Measurements from ENCODE around the gene FOXO1.
A peak's percentile ranks its signal among the peaks of the same experiment; 100 is the strongest.
"Not testable (repeated sequence)": the region's sequence is repeated elsewhere in the genome, so short reads cannot be mapped to it uniquely, and the experiment has no call there.

FOXO1 gene

DNA sequence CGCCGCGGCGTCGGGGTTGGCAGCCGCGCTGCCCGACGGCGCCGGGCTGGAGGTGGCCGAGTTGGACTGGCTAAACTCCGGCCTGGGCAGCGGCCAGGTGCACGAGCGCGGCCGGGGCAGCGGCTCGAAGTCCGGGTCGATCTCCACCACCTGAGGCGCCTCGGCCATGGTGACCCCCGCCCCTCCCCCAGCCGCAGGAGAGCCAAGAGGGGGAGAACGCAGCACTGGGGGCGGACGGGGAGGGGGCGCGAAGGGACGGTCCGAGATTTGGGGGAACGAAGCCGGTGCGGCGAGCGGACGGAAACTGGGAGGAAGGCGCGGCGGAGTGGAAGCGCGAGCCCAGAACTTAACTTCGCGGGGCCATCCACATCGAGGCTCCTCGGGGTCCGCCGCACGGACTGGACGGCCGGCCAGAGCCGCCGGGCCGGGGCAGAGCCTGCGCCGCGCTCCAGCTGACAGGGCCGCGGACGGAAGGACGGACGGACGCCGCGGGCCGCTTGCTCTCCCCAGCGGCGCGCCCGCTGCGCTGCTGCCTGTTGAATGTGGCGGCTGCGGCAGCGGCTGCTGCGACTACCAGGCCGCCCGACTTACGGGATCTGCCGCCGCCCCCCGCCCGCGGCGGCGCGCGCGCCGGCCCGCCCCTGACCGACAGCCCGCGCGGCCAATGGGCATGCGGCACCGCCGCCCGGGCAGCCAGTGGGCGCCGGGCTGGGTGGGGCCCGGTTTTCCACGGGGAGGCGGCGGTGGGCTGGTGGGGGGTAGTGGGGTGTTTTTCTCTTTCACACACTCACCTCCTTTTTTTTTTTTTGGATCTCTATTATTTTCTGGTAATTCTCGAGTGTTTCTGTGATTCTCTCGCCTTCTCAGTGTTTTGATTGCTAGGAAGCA lies at the start of gene FOXO1:
TSS of gene FOXO1 (minus strand) at position 597 of the 888 bp plus-strand sequence. CDS start at position 168, 429 bp downstream.
- no peaks in the 10 kb centered on the region for H3K27me3 ChIP-seq (ENCODE audit: control insufficient read depth in 5 of 5, insufficient read depth in 4 of 5, low read length in 5 of 5)
- H3K9me3 ChIP-seq (ENCODE audit: control insufficient read depth in 5 of 5, low read length in 5 of 5): no peaks in the 10 kb centered on the region
- H3K36me3 ChIP-seq (ENCODE audit: control insufficient read depth in 5 of 5, insufficient read depth in 5 of 5, low read length in 5 of 5): no peaks in the 10 kb centered on the region

DNA sequence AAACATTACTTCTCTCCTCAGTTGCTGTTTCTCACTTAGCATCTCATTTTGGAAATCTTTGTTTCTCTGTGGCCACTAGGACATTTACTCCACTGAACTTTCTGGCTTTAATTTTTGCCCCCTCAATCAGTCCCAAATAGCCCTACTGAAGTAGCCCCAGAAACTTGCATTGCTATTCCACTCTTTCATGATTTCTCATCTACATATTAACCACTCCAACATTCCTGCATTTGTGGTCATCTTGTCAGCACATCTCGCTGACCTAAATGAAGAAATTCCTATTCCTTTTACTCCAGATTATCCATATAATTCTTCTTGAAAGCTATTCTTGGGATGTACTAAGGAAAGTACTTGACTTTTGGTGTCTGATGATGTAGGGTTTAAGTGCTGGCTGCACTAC lies 48.0 kb upstream of the FOXO1 start:
- peaks cover 13 to 20% (median 16%) of the 10 kb centered on the region in 5 donors for H3K36me3 ChIP-seq (ENCODE audit: control insufficient read depth in 5 of 5, insufficient read depth in 5 of 5, low read length in 5 of 5)
- not testable (repeated sequence) for H3K9ac ChIP-seq (ENCODE audit: low read length in 5 of 5)

More for the DNA sequence above, at the start of gene FOXO1:
- Histone ChIP-seq H3K27ac (ENCODE audit: low read depth, low read length) (peak within 1 kb of the TSS; percentile 96), H3K9ac (ENCODE audit: low read length in 5 of 5) (peak within 1 kb of the TSS; percentile 81 to 96 (median 92)), H3K4me1 (ENCODE audit: control insufficient read depth in 5 of 5, insufficient read depth in 5 of 5, low read length in 5 of 5) (peaks cover 2 to 43% (median 34%) of the 10 kb centered on the region in 5 donors), H3K4me3 (ENCODE audit: low read depth in 1 of 5, low read length in 5 of 5) (peak within 1 kb of the TSS; percentile 72 to 99 (median 92))

DNA sequence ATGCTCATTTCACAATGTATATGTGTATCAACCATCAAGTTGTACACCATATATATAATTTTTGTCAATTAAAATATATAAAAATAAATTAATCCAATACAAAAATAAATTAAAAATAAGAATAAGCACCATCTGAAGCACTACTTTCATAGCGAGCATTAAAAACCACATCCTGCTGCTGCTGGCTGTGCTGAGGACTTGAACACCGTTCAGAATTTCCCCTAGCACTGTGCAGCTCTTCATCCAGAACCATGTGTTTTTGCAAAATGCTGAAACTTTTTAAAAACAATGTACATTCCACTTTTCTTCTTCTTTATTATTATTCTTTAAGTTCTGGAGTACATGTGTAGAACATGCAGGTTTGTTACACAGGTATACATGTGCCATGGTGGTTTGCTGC lies 40.0 kb upstream of the FOXO1 start:
- no peak overlapping the region for H3K27ac ChIP-seq (ENCODE audit: low read depth, low read length)
- H3K9me3 ChIP-seq (ENCODE audit: control insufficient read depth in 5 of 5, low read length in 5 of 5): peaks cover 0 to 13% (median 4%) of the 10 kb centered on the region in 5 donors
- H3K36me3 ChIP-seq (ENCODE audit: control insufficient read depth in 5 of 5, insufficient read depth in 5 of 5, low read length in 5 of 5): no peaks in the 10 kb centered on the region
- no peak overlapping the region for H3K4me3 ChIP-seq (ENCODE audit: low read depth in 1 of 5, low read length in 5 of 5)
- no peak overlapping the region for H3K9ac ChIP-seq (ENCODE audit: low read length in 5 of 5)
- no peaks in the 10 kb centered on the region for H3K27me3 ChIP-seq (ENCODE audit: control insufficient read depth in 5 of 5, insufficient read depth in 4 of 5, low read length in 5 of 5)
- no peaks in the 10 kb centered on the region for H3K4me1 ChIP-seq (ENCODE audit: control insufficient read depth in 5 of 5, insufficient read depth in 5 of 5, low read length in 5 of 5)

More for the DNA sequence above, 48.0 kb upstream of the FOXO1 start:
- H3K4me1 ChIP-seq (ENCODE audit: control insufficient read depth in 5 of 5, insufficient read depth in 5 of 5, low read length in 5 of 5); H3K27ac ChIP-seq (ENCODE audit: low read depth, low read length); H3K4me3 ChIP-seq (ENCODE audit: low read depth in 1 of 5, low read length in 5 of 5); H3K27me3 ChIP-seq (ENCODE audit: control insufficient read depth in 5 of 5, insufficient read depth in 4 of 5, low read length in 5 of 5); H3K9me3 ChIP-seq (ENCODE audit: control insufficient read depth in 5 of 5, low read length in 5 of 5): not testable (repeated sequence)

DNA sequence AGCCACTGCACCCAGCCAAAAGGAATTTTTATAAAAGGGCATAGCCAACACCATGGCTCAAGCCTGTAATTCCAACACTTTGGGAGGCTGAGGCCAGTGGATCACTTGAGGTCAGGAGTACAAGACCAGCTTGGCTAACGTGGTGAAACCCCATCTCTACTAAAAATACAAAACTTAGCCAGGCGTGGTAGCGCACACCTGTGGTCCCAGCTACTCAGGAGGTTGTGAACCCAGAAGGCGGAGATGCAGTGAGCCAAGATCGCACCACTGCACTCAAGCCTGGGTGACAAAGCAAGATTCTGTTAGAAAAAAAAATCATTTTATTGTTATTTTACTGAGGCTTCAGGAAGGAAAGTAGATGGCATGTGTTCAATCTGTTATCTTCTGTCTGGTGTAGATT lies 31.3 kb upstream of the FOXO1 start:
- Histone ChIP-seq H3K27ac (ENCODE audit: low read depth, low read length) (no peak overlapping the region), H3K27me3 (ENCODE audit: control insufficient read depth in 5 of 5, insufficient read depth in 4 of 5, low read length in 5 of 5) (no peaks in the 10 kb centered on the region), H3K4me3 (ENCODE audit: low read depth in 1 of 5, low read length in 5 of 5) (no peak overlapping the region), H3K4me1 (ENCODE audit: control insufficient read depth in 5 of 5, insufficient read depth in 5 of 5, low read length in 5 of 5) (no peaks in the 10 kb centered on the region), H3K36me3 (ENCODE audit: control insufficient read depth in 5 of 5, insufficient read depth in 5 of 5, low read length in 5 of 5) (no peaks in the 10 kb centered on the region), H3K9ac (ENCODE audit: low read length in 5 of 5) (no peak overlapping the region), H3K9me3 (ENCODE audit: control insufficient read depth in 5 of 5, low read length in 5 of 5) (no peaks in the 10 kb centered on the region)

DNA sequence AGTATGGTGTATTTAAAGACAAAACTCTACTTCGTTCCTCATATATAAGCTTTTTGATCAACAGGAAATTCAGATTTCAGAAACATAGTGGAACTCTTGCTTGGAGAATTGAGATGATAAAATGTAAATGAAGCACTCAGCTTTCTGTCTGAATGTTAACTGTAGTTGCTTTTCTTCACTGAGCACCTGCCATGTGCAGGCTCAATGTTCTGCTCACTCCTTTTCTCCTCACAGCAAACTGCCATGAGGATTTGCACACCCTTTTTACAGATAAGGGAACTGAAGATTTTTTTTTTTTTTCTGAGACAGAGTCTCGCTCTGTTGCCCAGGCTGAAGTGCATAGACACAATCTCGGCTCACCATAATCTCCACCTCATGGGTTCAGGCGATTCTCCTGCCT lies 28.0 kb upstream of the FOXO1 start:
- Histone ChIP-seq H3K27ac (ENCODE audit: low read depth, low read length) (no peak overlapping the region), H3K9ac (ENCODE audit: low read length in 5 of 5) (no peak overlapping the region), H3K4me1 (ENCODE audit: control insufficient read depth in 5 of 5, insufficient read depth in 5 of 5, low read length in 5 of 5) (no peaks in the 10 kb centered on the region), H3K4me3 (ENCODE audit: low read depth in 1 of 5, low read length in 5 of 5) (no peak overlapping the region), H3K9me3 (ENCODE audit: control insufficient read depth in 5 of 5, low read length in 5 of 5) (no peaks in the 10 kb centered on the region), H3K36me3 (ENCODE audit: control insufficient read depth in 5 of 5, insufficient read depth in 5 of 5, low read length in 5 of 5) (no peaks in the 10 kb centered on the region), H3K27me3 (ENCODE audit: control insufficient read depth in 5 of 5, insufficient read depth in 4 of 5, low read length in 5 of 5) (no peaks in the 10 kb centered on the region)

DNA sequence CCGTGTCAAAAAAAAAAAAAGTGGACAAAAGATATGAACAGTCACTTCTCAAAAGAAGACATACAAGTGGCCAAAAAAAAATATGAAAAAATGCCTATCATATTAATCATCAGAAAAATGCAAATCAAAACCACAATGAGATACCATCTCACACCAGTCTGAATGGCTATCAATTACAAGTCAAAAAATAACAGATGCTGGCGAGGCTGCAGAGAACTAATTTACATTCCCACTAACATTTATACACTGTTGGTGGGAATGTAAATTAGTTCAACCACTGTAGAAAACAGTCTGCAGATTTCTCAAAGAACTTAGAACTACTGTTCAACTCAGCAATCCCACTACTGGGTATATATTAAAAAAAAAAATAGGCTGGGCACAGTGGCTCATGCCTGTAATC lies 26.5 kb upstream of the FOXO1 start:
- Histone ChIP-seq H3K4me3 (ENCODE audit: low read depth in 1 of 5, low read length in 5 of 5) (no peak overlapping the region), H3K4me1 (ENCODE audit: control insufficient read depth in 5 of 5, insufficient read depth in 5 of 5, low read length in 5 of 5) (no peaks in the 10 kb centered on the region), H3K9ac (ENCODE audit: low read length in 5 of 5) (no peak overlapping the region), H3K27me3 (ENCODE audit: control insufficient read depth in 5 of 5, insufficient read depth in 4 of 5, low read length in 5 of 5) (no peaks in the 10 kb centered on the region), H3K9me3 (ENCODE audit: control insufficient read depth in 5 of 5, low read length in 5 of 5) (no peaks in the 10 kb centered on the region), H3K27ac (ENCODE audit: low read depth, low read length) (no peak overlapping the region), H3K36me3 (ENCODE audit: control insufficient read depth in 5 of 5, insufficient read depth in 5 of 5, low read length in 5 of 5) (no peaks in the 10 kb centered on the region)

DNA sequence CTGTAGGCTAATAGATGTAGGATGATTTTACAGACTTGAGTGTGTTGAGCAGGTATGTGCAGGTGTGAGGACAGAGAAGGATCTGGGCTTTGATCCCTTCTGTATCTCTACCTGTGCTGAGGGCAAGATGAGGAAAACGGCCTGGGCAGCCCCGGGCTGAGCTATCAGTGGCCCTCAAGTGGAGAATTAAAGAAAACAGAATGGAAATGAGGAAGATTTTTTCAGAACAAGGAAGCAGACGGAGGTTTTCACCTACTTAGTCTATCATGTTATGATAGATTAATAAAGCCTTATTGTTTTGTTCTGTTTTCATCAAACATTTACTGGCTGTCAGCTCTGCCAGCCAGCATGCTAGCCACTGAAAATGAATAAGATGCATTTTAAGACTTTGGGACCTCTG lies 22.3 kb upstream of the FOXO1 start:
- H3K9me3 ChIP-seq (ENCODE audit: control insufficient read depth in 5 of 5, low read length in 5 of 5): no peaks in the 10 kb centered on the region
- H3K4me3 ChIP-seq (ENCODE audit: low read depth in 1 of 5, low read length in 5 of 5): no peak overlapping the region
- H3K4me1 ChIP-seq (ENCODE audit: control insufficient read depth in 5 of 5, insufficient read depth in 5 of 5, low read length in 5 of 5): no peaks in the 10 kb centered on the region
- H3K9ac ChIP-seq (ENCODE audit: low read length in 5 of 5): no peak overlapping the region
- H3K27ac ChIP-seq (ENCODE audit: low read depth, low read length): no peak overlapping the region
- no peaks in the 10 kb centered on the region for H3K27me3 ChIP-seq (ENCODE audit: control insufficient read depth in 5 of 5, insufficient read depth in 4 of 5, low read length in 5 of 5)
- H3K36me3 ChIP-seq (ENCODE audit: control insufficient read depth in 5 of 5, insufficient read depth in 5 of 5, low read length in 5 of 5): no peaks in the 10 kb centered on the region

DNA sequence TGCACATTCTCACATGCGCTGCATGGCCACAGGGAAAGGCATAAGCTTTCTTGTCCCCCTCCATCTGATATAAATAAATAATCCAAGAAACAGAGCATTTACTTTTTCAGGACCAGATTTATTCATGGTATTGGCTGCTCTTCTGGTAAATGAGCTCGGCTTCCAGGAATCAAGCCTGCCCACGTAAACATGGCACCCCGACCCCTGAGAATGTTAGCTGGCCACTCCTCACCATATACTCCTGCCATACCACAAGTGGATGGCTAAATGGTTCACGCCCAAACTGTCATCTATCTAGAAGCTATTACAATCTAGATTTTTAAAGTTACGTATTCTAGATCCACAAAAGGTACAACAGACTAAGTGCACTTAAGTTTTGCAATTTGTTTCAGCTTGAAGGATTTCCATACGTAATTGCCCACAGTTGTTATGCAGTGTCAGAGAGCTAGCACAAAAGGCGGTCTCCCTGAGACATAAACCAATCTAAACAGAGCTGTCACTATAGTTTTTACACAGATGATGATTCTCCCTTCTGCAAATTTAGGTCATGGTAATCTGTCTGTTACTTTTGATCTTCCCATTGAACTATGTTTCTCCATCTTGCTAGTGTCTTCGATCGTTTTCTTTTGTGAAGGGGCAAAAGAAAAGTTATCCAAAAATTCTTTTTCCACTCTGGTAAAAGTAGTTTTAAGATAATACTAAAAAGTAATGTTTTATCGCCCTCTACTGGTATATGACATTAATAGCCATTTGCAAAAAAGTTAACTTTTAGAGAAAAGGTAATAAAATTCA lies 16.2 kb upstream of the FOXO1 start:
- H3K9me3 ChIP-seq (ENCODE audit: control insufficient read depth in 5 of 5, low read length in 5 of 5): no peaks in the 10 kb centered on the region
- H3K4me1 ChIP-seq (ENCODE audit: control insufficient read depth in 5 of 5, insufficient read depth in 5 of 5, low read length in 5 of 5): peaks cover 0 to 12% (median 8%) of the 10 kb centered on the region in 5 donors
- H3K9ac ChIP-seq (ENCODE audit: low read length in 5 of 5): no peak overlapping the region
- H3K36me3 ChIP-seq (ENCODE audit: control insufficient read depth in 5 of 5, insufficient read depth in 5 of 5, low read length in 5 of 5): no peaks in the 10 kb centered on the region
- no peak overlapping the region for H3K27ac ChIP-seq (ENCODE audit: low read depth, low read length)
- peak overlapping the region in 1 of 5 donors; percentile 22 for H3K4me3 ChIP-seq (ENCODE audit: low read depth in 1 of 5, low read length in 5 of 5)
- no peaks in the 10 kb centered on the region for H3K27me3 ChIP-seq (ENCODE audit: control insufficient read depth in 5 of 5, insufficient read depth in 4 of 5, low read length in 5 of 5)

DNA sequence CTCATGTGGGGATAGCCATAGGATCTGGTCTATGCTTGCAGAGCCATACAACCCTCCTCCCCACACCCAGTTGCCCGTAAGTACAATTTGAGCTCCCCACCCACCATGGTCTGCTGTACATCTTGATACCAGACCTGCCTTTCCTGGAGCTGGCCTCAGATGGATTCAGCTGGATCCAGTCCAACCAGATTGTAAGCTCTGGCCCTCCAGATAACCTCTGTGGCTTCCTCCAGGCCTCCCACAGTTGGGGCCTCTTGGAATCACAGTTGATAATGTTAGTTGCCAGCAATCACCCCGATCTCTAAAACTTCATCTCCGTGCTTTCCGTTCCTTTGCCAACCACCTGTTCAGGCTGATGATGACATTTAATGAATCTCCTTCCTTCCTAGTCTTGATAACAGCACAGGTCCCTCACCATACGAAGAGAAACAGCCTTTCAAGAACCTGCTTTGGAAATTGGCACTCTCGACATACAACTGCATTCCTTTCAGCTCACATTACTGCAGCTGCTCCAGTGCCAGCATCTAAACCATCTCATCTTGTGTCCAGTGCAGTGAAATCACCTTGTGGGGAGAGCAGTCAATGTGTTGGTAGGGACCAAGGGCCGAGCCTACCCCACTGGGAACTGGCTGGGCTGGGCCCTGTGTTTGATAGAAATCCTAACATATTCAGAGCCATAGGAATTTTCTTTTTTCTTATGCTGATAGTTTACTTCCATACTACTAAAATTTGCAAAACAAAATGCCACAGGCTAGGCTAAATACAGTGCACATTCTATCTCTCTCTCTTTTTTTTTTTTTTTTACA lies 15.1 kb upstream of the FOXO1 start:
- H3K4me3 ChIP-seq (ENCODE audit: low read depth in 1 of 5, low read length in 5 of 5): no peak overlapping the region
- no peaks in the 10 kb centered on the region for H3K9me3 ChIP-seq (ENCODE audit: control insufficient read depth in 5 of 5, low read length in 5 of 5)
- no peaks in the 10 kb centered on the region for H3K36me3 ChIP-seq (ENCODE audit: control insufficient read depth in 5 of 5, insufficient read depth in 5 of 5, low read length in 5 of 5)
- H3K9ac ChIP-seq (ENCODE audit: low read length in 5 of 5): no peak overlapping the region
- peaks cover 0 to 12% (median 8%) of the 10 kb centered on the region in 5 donors for H3K4me1 ChIP-seq (ENCODE audit: control insufficient read depth in 5 of 5, insufficient read depth in 5 of 5, low read length in 5 of 5)
- H3K27me3 ChIP-seq (ENCODE audit: control insufficient read depth in 5 of 5, insufficient read depth in 4 of 5, low read length in 5 of 5): no peaks in the 10 kb centered on the region
- no peak overlapping the region for H3K27ac ChIP-seq (ENCODE audit: low read depth, low read length)

Data from subcutaneous abdominal adipose tissue (tissue), 5 donors.